M059J (cell line): ENCODE results near the gene OLR1. TPM values are rescaled to one million over a fixed set of nuclear protein-coding genes. Genes with fewer than 3 reads are reported as not detected.
"Not testable (repeated sequence)": the region's sequence is repeated elsewhere in the genome, so short reads cannot be mapped to it uniquely, and the experiment has no call there.

Experiments used
- DNase-seq: peaks from one replicate; pipeline ENCODE4 v3.0.0-alpha.2; 2012; ENCODE audit warnings: low read depth
- total RNA-seq: library from RNA; depleted of rRNA; stranded (reverse); fragments of >200 nt; shearing (Covaris generic); gene quantifications from 2 replicates; pipeline ENCODE4 v1.2.3, GENCODE V29; 2014

Gene OLR1
- total RNA-seq, 1 experiment from 2014 or later = 5.3 TPM

- DNase-seq = peak; percentile 83
Measured at GRCh38 chr12:10190558-10191388, 18.8 kb upstream of the OLR1 start.

- DNase-seq = peak; percentile 44
Measured at GRCh38 chr12:10189653-10190052, 17.7 kb upstream of the OLR1 start.

- DNase-seq = not testable (repeated sequence)
Measured at GRCh38 chr12:10186958-10187357, 15.0 kb upstream of the OLR1 start.

- DNase-seq = no peak
Measured at GRCh38 chr12:10186299-10186698, 14.4 kb upstream of the OLR1 start.

- DNase-seq = no peak
Measured at GRCh38 chr12:10184261-10184843, 12.4 kb upstream of the OLR1 start.

GRCh38 chr12:10182354-10183049, 10.6 kb upstream of the OLR1 start:
- peak; percentile 66 for DNase-seq

GRCh38 chr12:10179776-10180181, 7.8 kb upstream of the OLR1 start:
- DNase-seq = peak; percentile 66

GRCh38 chr12:10178821-10179220, 6.9 kb upstream of the OLR1 start, which contains the start of gene TMEM52B:
TMEM52B (plus strand) TSS chr12:10179032; CDS start chr12:10179575, 543 bp downstream.
- no peak for DNase-seq

GRCh38 chr12:10175846-10176636, 4.1 kb upstream of the OLR1 start:
- DNase-seq = no peak

- no peak for DNase-seq
Measured at GRCh38 chr12:10174986-10175614, 3.2 kb upstream of the OLR1 start.

- DNase-seq = peak; percentile 85
Measured at GRCh38 chr12:10170216-10170615, 1.7 kb downstream of the OLR1 start.

GRCh38 chr12:10169104-10169503, 2.8 kb downstream of the OLR1 start:
- peak; percentile 31 for DNase-seq

- DNase-seq = no peak
Measured at GRCh38 chr12:10167599-10167998, 4.3 kb downstream of the OLR1 start.

- DNase-seq = no peak
Measured at GRCh38 chr12:10165421-10165820, 6.5 kb downstream of the OLR1 start.

- DNase-seq = no peak
Measured at GRCh38 chr12:10163084-10163483, 8.8 kb downstream of the OLR1 start.

GRCh38 chr12:10160617-10161385, 11.1 kb downstream of the OLR1 start:
- DNase-seq = peak; percentile 67

- DNase-seq = no peak
Measured at GRCh38 chr12:10159280-10159679, 12.7 kb downstream of the OLR1 start.

GRCh38 chr12:10158406-10158805, 13.5 kb downstream of the OLR1 start:
- DNase-seq = no peak

GRCh38 chr12:10155966-10156365, 16.0 kb downstream of the OLR1 start:
- DNase-seq = no peak

GRCh38 chr12:10154145-10154496, 17.8 kb downstream of the OLR1 start:
- no peak for DNase-seq
